ENCODE measurements around the gene BAZ2B.
"Not testable (repeated sequence)": the region's sequence is repeated elsewhere in the genome, so short reads cannot be mapped to it uniquely, and the experiment has no call there.

The BAZ2B gene

GRCh38 chr2:159456500-159457426 lies 159.6 kb downstream of the BAZ2B start:
- no peak for DNase-seq

GRCh38 chr2:159455330-159455918 lies 160.9 kb downstream of the BAZ2B start:
- peak in 1 of 5 experiments; percentile 61 for DNase-seq

- no peak for DNase-seq
Measured at GRCh38 chr2:159454185-159454584, 162.2 kb downstream of the BAZ2B start.

- DNase-seq = no peak
Measured at GRCh38 chr2:159450180-159450579, 166.2 kb downstream of the BAZ2B start.

GRCh38 chr2:159449504-159450124 lies 166.7 kb downstream of the BAZ2B start:
- no peak for DNase-seq

GRCh38 chr2:159446817-159447216 lies 169.5 kb downstream of the BAZ2B start:
- DNase-seq = no peak

GRCh38 chr2:159446201-159446600 lies 170.1 kb downstream of the BAZ2B start:
- no peak for DNase-seq

- DNase-seq = peak in 1 of 5 experiments; percentile 71
Measured at GRCh38 chr2:159445307-159445706, 171.0 kb downstream of the BAZ2B start.

GRCh38 chr2:159444754-159445153 lies 171.6 kb downstream of the BAZ2B start:
- no peak for DNase-seq

GRCh38 chr2:159442159-159442852 lies 174.0 kb downstream of the BAZ2B start:
- DNase-seq = no peak

- no peak for DNase-seq
Measured at GRCh38 chr2:159441182-159441581, 175.2 kb downstream of the BAZ2B start.

- DNase-seq = no peak
Measured at GRCh38 chr2:159439421-159439820, 176.9 kb downstream of the BAZ2B start.

GRCh38 chr2:159438720-159439353 lies 177.5 kb downstream of the BAZ2B start:
- no peak for DNase-seq

GRCh38 chr2:159438284-159438683 lies 178.1 kb downstream of the BAZ2B start:
- no peak for DNase-seq

GRCh38 chr2:159432610-159433009 lies 183.7 kb downstream of the BAZ2B start:
- no peak for DNase-seq

- no peak for DNase-seq
Measured at GRCh38 chr2:159427048-159427447, 189.3 kb downstream of the BAZ2B start.

GRCh38 chr2:159419403-159419802 lies 196.9 kb downstream of the BAZ2B start:
- DNase-seq = no peak

GRCh38 chr2:159411460-159411859 lies 204.9 kb downstream of the BAZ2B start:
- DNase-seq = peak in 1 of 5 experiments; percentile 30

GRCh38 chr2:159410276-159410675 lies 206.1 kb downstream of the BAZ2B start:
- DNase-seq = no peak

GRCh38 chr2:159409116-159409800 lies 207.1 kb downstream of the BAZ2B start:
- DNase-seq = no peak

GRCh38 chr2:159402790-159403189 lies 213.6 kb downstream of the BAZ2B start:
- DNase-seq = no peak

GRCh38 chr2:159402160-159402559 lies 214.2 kb downstream of the BAZ2B start:
- DNase-seq = not testable (repeated sequence)
